DMS153 (cell line): ENCODE measurements around the gene ADPRHL1.
A peak's percentile ranks its signal among the peaks of the same experiment; 100 is the strongest.
"Not testable (repeated sequence)": the region's sequence is repeated elsewhere in the genome, so short reads cannot be mapped to it uniquely, and the experiment has no call there.

Experiments used
- DNase-seq: peaks from one replicate; lab custom pipeline; 2025; lab: John Stamatoyannopoulos, UW

Gene ADPRHL1

DNA sequence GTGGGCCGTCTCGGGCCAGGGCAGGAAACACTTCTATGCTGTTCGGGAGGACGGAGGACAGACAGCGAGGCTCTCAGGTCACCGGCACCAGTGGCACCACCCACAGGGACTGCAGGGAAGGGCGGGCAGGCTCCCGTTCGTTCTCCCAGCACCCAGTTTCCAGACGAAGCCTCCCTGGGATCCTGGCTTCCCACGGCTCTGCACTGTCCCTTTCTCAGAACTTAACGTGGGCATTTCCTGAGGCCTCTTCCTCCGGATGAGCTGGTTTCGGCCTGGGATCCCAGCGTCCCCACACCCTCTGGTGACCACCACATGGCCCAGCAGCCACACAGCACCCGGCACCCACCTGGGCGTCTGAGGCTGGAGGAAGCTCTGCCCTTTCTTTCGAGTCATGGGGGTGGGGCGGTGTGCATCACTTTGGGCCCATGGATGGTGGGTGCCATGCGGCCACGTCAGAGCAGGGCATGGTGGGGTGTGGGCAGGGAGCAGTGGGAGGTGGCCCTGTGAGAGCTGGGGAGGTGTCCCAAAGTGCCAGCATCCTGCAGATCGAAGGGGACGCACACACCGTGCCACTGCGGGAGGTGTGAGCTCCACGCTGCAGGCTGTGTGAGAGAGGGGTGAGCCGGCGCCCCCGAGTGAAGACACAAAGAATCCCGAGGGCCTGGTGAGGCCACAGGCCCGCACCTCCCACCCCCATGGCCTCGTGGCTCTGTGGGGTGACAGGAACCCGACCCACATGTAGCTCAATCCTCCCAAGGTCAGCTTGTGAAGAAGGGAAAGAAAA lies 50.6 kb downstream of the ADPRHL1 start:
- DNase-seq = no peak

GRCh38 chr13:113401452-113402415 lies 51.6 kb downstream of the ADPRHL1 start:
- DNase-seq = no peak

- DNase-seq = no peak
These were observed 52.5 kb downstream of the ADPRHL1 start for GRCh38 chr13:113400621-113401451.

- DNase-seq = no peak
These were observed 53.5 kb downstream of the ADPRHL1 start for GRCh38 chr13:113399755-113400149.

GRCh38 chr13:113398963-113399754 lies 54.1 kb downstream of the ADPRHL1 start:
- DNase-seq = no peak

DNA sequence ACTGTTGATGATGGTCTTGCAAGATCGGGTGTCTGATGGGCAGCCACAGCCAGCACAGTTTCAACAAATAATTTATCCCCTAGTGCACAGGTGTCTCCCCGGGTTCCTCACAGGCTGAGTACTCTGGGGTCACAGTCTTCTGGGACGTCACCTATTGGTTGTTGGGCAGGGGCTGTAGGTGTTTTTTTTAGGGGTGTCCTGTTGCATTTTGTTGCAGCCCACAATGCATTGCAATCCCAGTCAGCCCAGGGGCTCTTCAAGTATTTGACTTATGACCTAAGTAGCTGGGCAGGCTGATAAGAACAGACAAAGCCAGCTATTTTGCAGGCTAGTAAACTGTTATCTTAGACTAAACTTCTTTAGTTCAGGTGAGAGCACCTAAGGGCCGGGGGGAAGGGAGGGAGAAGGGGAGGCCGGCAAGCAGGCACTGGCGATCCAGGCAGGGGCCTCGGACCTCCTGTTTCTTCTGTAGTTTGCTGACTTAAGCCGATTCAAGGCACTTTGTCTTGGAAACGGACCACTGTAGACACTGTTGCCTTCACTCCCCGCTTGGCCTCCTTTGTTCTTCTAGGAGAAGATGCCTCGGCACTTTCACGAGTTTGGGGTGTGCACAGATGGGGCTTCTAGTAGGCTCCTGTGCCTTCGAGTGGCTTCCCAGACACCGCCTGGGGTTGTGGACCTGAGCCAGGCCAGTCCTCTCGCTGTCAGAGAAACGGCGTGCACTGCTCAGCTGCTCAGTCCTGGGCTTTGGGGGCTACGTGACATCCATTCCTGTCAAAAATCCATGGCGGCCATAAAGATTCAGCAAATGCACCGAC lies 55.5 kb downstream of the ADPRHL1 start:
- DNase-seq = no peak

DNA sequence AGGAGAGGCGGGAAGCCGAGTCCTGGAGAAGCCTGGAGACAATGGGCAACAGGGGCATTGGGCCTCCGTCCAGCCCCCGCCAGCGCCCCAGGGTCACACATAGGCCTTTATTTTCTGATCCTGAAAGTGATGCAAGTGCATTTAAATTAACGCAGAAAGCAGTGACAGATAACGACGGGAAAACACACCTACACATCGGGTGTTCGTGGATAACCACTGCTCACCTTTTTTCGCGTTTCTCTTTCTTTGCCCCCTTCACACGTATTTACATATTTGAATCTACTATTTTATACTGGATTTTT lies 59.0 kb downstream of the ADPRHL1 start:
- DNase-seq = no peak

GRCh38 chr13:113393563-113394338 lies 59.5 kb downstream of the ADPRHL1 start:
- DNase-seq = peak; percentile 69

- DNase-seq = no peak
These were observed 60.1 kb downstream of the ADPRHL1 start for GRCh38 chr13:113393226-113393562.

DNA sequence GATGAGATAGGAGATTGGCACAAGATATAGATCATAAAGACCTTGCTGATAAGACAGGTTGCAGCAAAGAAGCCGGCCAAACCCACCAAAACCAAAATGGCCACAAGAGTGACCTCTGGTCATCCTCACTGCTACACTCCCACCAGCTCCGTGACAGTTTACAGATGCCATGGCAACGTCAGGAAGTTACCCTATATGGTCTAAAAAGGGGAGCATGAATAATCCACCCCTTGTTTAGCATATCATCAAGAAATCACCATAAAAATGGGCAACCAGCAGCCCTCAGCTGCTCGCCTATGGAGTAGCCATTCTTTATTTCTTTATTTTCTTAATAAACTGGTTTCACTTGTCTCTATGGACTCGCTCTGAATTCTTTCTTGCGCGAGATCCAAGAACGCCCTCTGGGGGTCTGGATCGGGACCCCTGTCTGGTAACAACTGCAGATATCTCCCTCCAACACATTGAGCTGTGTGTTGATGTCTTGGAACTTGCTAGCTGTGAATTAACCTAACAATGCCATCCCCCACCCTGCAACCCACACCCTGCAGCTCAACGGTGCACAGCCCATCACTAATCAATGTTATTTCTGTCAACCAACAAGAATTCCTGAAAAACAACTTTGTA lies 62.3 kb downstream of the ADPRHL1 start:
- DNase-seq = no peak

DNA sequence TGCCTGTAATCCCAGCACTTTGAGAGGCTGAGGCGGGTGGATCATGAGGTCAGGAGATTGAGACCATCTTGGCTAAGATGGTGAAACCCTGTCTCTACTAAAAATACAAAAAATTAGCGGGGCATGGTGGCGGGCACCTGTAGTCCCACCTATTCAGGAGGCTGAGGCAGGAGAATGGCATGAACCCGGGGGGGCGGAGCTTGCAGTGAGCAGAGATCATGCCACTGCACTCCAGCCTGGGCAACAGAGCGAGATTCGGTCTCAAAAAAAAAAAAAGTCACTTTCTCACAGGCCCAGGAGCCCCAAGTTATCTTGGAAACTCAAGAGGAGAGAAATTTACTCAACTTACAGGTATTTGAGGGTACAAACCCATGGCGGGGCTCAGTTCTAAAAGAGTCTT lies 63.7 kb downstream of the ADPRHL1 start:
- not testable (repeated sequence) for DNase-seq

DNA sequence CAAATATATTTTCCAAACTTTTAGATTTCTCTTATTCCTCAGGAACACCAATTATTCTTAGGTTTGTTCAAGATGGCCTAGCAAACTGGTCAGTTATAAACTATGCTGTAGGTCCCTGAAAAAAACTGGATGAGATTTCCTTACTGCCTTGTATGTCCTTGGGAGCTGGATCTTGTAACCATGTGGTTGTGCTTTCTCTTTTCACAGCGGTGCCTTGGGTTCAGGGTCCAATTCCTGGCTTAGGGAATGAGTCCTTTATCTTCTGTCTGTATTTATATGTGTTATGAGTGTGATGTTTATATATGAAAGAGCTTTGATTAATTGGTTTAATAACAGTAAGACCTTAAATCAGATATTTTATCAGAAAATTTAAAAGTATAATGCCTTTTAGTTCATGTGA lies 65.9 kb downstream of the ADPRHL1 start:
- no peak for DNase-seq

DNA sequence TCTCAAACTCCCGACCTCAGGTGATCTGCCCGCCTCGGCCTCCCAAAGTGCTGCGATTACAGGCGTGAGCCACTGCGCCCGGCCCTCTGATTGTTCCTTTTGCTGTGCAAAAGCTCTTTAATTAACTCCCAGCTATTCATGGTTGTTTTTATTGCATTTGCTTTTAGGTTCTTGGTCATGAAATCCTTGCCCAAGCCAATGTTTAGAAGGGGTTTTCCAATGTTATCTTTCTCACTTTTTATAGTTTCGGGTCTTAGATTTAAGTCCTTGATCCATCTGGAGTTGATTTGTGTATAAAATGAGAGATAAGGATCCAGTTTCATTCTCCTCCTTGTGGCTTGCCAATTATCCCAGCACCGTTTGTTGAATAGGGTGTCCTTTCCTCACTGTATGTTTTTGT lies 70.2 kb downstream of the ADPRHL1 start:
- DNase-seq = no peak

DNA sequence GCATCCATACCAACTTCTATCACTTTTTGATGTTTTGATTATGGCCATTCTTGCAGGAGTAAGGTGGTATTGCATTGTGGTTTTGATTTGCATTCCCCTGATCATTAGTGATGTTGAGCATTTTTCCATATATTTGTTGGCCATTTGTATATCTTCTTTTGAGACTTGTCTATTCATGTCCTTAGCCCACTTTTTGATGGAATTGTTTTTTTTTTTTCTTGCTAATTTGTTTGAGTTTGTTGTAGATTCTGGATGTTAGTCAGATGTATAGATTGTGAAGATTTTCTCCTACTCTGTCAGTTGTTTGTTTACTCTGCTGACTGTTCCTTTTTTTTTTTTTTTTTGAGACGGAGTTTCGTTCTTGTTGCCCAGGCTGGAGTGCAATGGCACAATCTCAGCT lies 70.7 kb downstream of the ADPRHL1 start:
- not testable (repeated sequence) for DNase-seq

DNA sequence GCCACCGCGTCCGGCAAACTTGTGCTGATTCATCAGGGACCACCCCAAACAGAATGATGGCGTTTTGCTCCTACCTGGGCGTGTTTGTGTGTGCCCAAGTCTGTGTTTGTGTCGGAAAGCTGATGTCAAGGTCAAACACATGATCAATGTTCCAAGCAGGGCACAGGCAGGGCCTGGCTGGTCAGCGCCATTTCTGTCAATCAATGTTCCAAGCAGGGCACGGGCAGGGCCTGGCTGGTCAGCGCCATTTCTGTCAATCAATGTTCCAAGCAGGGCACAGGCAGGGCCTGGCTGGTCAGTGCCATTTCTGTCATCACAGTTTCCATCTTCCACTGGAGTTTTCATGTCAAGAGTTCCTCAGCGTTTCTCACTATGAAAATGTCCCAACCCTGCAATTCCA lies 74.5 kb downstream of the ADPRHL1 start:
- no peak for DNase-seq

GRCh38 chr13:113374511-113375175 lies 78.6 kb downstream of the ADPRHL1 start:
- no peak for DNase-seq

- DNase-seq = no peak
These were observed 79.3 kb downstream of the ADPRHL1 start for GRCh38 chr13:113373811-113374485.

DNA sequence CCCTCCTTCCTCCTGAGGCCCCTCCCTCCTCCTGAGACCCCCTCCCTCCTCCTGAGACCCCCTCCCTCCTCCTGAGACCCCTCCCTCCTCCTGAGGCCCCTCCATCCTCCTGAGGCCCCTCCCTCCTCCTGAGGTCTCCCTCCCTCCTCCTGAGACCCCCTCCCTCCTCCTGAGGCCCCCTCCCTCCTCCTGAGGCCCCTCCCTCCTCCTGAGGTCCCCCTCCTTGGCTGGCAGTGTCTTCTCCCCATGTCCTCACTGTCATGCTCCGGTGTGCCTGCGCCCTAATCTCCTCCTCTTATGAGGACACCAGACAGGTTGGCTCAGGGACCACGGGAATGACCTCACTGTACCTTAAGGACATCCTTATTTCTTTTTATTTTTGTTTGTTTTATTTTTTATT lies 81.6 kb downstream of the ADPRHL1 start:
- DNase-seq = not testable (repeated sequence)
